A549 (cell line): ENCODE results near the gene MTMR12.

Experiments used
- CHD2 ChIP-seq: fragments of 150-350 bp; IDR thresholded peaks from 2 replicates; pipeline ENCODE4 v1.6.1; 2014; ENCODE audit warnings: low read length; ENCODE audit not compliant: partially characterized antibody
- EHF ChIP-seq: fragments of 250-450 bp; sonication (Bioruptor Pico); IDR thresholded peaks from 2 replicates; pipeline ENCODE4 v1.5.0; 2020; ENCODE audit warnings: mild to moderate bottlenecking
- EP300 ChIP-seq, 2 experiments: fragments of >200 bp; sonication (Bioruptor Twin); formaldehyde crosslinking; IDR thresholded peaks; 2 replicates in 1 of 2; 3 replicates in 1 of 2; pipeline ENCODE4 v1.6.1; 2016 to 2017
- MAZ ChIP-seq: fragments of 150-350 bp; IDR thresholded peaks from 2 replicates; pipeline ENCODE4 v1.6.1; 2014; ENCODE audit warnings: antibody characterized with exemption, low read depth, low read length, borderline replicate concordance
- POLR2A ChIP-seq: IDR thresholded peaks from 2 replicates; pipeline ENCODE4 v1.6.1; 2012; ENCODE audit warnings: mild to moderate bottlenecking, low read length
- RCOR1 ChIP-seq: fragments of 150-350 bp; IDR thresholded peaks from 2 replicates; pipeline ENCODE4 v1.6.1; 2014; ENCODE audit warnings: antibody characterized with exemption, low read length, low read depth
- RFX5 ChIP-seq: fragments of 450-650 bp; IDR thresholded peaks from 2 replicates; pipeline ENCODE4 v1.7.1; 2014; ENCODE audit warnings: antibody characterized with exemption, mild to moderate bottlenecking, moderate library complexity
- TF ChIP-seq, protein P1 (sequence below): IDR thresholded peaks from 2 replicates; pipeline ENCODE4 v1.6.1; 2012
- TF ChIP-seq, protein P2 (sequence below): fragments of >200 bp; sonication (Bioruptor Twin); formaldehyde crosslinking; IDR thresholded peaks from 3 replicates; pipeline ENCODE4 v1.5.1; 2016
- TF ChIP-seq, protein P3 (sequence below): fragments of 450-650 bp; IDR thresholded peaks from 2 replicates; pipeline ENCODE4 v1.6.1; 2014; ENCODE audit warnings: antibody characterized with exemption

DNA sequence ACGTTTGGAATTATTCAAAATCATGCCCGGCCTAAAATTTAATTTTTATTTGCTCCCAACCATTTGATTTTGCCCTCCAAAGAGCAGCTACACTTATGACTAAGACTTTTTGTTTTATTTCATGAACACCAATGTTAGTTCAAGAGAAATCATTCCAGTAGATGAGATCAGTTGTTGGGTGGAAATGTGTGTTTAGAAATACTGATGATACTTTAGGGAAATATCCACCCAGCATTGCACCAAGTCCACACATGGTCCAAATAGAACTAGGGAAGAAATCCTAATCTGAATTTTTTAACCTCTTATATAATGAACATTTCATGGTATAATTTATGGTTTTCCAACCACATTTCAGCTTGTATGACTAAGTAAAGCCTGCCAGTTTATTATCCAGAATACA lies 110.3 kb downstream of the MTMR12 start:
- TF ChIP-seq, protein P1, sequence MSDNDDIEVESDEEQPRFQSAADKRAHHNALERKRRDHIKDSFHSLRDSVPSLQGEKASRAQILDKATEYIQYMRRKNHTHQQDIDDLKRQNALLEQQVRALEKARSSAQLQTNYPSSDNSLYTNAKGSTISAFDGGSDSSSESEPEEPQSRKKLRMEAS, result no peak
- no peak for TF ChIP-seq RFX5
- TF ChIP-seq, protein P2, sequence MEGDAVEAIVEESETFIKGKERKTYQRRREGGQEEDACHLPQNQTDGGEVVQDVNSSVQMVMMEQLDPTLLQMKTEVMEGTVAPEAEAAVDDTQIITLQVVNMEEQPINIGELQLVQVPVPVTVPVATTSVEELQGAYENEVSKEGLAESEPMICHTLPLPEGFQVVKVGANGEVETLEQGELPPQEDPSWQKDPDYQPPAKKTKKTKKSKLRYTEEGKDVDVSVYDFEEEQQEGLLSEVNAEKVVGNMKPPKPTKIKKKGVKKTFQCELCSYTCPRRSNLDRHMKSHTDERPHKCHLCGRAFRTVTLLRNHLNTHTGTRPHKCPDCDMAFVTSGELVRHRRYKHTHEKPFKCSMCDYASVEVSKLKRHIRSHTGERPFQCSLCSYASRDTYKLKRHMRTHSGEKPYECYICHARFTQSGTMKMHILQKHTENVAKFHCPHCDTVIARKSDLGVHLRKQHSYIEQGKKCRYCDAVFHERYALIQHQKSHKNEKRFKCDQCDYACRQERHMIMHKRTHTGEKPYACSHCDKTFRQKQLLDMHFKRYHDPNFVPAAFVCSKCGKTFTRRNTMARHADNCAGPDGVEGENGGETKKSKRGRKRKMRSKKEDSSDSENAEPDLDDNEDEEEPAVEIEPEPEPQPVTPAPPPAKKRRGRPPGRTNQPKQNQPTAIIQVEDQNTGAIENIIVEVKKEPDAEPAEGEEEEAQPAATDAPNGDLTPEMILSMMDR, result no peak
- no peak for TF ChIP-seq MAZ
- no peak for TF ChIP-seq EP300 (IDR thresholded peaks at IDR 0.05)
- TF ChIP-seq RCOR1, result no peak
- TF ChIP-seq POLR2A, result no peak
- no peak for TF ChIP-seq EHF (CRISPR knock-in tag)
- TF ChIP-seq, protein P3, sequence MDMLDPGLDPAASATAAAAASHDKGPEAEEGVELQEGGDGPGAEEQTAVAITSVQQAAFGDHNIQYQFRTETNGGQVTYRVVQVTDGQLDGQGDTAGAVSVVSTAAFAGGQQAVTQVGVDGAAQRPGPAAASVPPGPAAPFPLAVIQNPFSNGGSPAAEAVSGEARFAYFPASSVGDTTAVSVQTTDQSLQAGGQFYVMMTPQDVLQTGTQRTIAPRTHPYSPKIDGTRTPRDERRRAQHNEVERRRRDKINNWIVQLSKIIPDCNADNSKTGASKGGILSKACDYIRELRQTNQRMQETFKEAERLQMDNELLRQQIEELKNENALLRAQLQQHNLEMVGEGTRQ, result no peak
- TF ChIP-seq CHD2, result no peak
